ENCODE results near the gene NABP1. TPM values are rescaled to one million over a fixed set of nuclear protein-coding genes. Genes with fewer than 3 reads are reported as not detected.

Gene NABP1
- total RNA-seq, 1 donor from 2014 or later = 10.3 TPM

DNA sequence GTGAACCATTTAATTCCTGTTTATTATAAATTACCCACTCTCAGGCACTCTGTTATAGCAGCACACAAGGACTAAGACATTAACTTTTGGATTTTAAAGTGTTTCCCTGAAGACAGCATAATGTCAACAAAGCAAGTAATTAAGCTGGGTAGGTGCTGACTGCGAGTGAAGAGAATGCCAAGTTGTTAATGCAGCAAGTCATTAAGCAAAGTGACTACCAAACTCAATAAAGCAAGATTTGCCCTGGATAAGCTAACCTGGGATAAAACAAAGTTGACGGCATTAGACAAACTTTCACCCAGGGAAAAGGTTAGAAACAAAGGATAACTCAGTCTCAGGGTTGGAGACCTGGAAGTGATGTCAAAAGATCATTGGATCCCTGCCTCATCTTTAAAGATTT is 28.4 kb upstream of the NABP1 start:
- no peak for DNase-seq (ENCODE audit: low read depth in 2 of 2)

- peak in 1 of 2 donors; percentile 17 for DNase-seq (ENCODE audit: low read depth in 2 of 2)
Observed at GRCh38 chr2:191650896-191651773, 26.8 kb upstream of the NABP1 start.

GRCh38 chr2:191653667-191654391 is 24.1 kb upstream of the NABP1 start:
- DNase-seq (ENCODE audit: low read depth in 2 of 2) = no peak

- no peak for DNase-seq (ENCODE audit: low read depth in 2 of 2)
Observed at GRCh38 chr2:191656391-191656790, 21.5 kb upstream of the NABP1 start.

GRCh38 chr2:191656792-191657191 is 21.1 kb upstream of the NABP1 start:
- DNase-seq (ENCODE audit: low read depth in 2 of 2) = no peak

GRCh38 chr2:191657977-191658376 is 20.0 kb upstream of the NABP1 start:
- peak in 1 of 2 donors; percentile 87 for DNase-seq (ENCODE audit: low read depth in 2 of 2)

DNA sequence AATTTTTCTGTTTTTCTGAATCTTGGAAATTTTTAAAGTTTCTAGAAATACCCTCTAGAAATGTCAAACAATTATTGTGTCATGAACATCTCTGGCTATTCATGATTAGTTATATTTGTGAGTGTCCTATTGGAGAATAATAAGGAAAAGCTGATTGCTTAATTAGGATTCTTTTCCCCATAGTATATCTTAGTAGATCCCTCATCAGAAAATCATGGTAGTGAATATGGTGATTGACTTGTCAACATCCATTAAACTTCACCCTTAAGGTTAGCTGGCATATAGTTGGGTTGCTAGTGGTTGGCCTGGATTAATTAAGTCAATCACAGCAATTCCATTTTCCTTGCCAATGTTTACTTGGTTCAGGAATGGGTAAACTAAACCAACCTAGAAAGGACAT is 18.7 kb upstream of the NABP1 start:
- DNase-seq (ENCODE audit: low read depth in 2 of 2) = no peak

GRCh38 chr2:191660575-191660974 is 17.4 kb upstream of the NABP1 start:
- no peak for DNase-seq (ENCODE audit: low read depth in 2 of 2)

GRCh38 chr2:191661097-191661924 is 16.6 kb upstream of the NABP1 start:
- no peak for DNase-seq (ENCODE audit: low read depth in 2 of 2)

DNA sequence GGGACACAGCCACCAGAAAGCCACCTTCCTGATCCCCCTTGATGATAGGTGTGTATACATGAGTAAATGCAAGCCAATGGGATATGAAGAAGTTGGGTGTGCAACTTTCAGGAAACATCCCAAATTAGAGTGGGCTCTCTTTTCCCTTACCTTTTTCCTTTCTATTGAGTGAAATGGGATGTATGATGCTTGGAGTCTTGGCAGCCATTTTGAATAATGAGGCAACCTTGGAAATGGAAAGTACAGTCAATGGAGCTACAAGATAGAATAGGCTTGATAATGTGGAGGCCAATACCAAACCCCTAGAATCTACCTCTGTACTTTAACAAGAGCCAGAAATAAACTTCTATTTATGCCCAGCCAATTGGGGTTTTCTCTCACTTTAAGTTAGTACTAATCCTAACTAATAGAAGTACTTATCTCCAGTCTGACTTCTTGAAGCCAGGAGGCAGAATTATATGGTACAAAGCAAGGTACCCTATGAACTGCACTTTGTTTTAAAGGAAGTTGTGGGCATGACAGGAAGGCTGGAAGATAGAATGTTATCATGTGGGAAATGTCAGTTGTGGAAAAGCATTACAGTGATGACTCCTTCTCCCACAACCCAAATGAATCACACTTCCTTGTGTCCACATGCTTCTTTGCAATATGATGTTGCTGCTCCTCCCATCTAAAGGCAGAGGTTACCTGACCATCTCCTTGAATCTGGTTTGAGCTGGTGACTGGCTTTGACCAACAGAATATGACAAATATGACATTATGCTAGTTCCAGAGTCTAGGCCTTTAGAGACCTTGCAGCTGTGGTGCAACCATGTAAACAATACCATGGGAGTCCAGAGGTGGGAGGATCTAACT is 12.9 kb upstream of the NABP1 start:
- peak in 1 of 2 donors; percentile 74 for DNase-seq (ENCODE audit: low read depth in 2 of 2)

- no peak for DNase-seq (ENCODE audit: low read depth in 2 of 2)
Observed at GRCh38 chr2:191666226-191666625, 11.7 kb upstream of the NABP1 start.

GRCh38 chr2:191666732-191667131 is 11.2 kb upstream of the NABP1 start:
- no peak for DNase-seq (ENCODE audit: low read depth in 2 of 2)

- DNase-seq (ENCODE audit: low read depth in 2 of 2) = no peak
Observed at GRCh38 chr2:191670076-191670475, 7.9 kb upstream of the NABP1 start.

DNA sequence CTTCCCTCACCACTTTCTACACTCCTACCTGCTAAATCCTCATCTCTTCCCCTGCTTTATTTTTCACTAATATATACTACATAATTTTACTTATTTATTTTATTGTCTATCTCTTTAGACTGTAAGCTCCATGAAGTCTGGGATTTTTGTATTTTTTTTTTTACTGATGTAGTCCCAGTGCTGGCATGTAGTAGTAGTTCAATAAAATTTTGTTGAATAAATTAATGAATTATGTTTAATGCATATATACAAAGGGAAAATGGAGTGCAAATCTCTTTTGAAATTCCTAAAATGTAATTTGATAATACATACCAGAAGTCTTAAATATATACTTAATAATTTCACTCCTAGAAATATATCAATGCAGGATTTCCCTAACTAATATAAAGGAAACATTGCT is 7.1 kb upstream of the NABP1 start:
- DNase-seq (ENCODE audit: low read depth in 2 of 2) = no peak

GRCh38 chr2:191675807-191676721 is 1.9 kb upstream of the NABP1 start:
- peak in 1 of 2 donors; percentile 47 for DNase-seq (ENCODE audit: low read depth in 2 of 2)

GRCh38 chr2:191676790-191677645 is 918 bp upstream of the NABP1 start:
- peak; percentile 57 to 78 for DNase-seq (ENCODE audit: low read depth in 2 of 2)

- DNase-seq (ENCODE audit: low read depth in 2 of 2) = peak in 1 of 2 donors; percentile 36
Observed at GRCh38 chr2:191678437-191679100, 633 bp downstream of the NABP1 start.
